ENCODE data around the gene ATG16L2. TPM values are rescaled to one million over a fixed set of nuclear protein-coding genes. Genes with fewer than 3 reads are reported as not detected.

ATG16L2 gene
- total RNA-seq, 3 donors from 2014 or later (not counting 1 experiment from before 2014, with no cell fraction given): 172 to 190 (median 179) TPM

GRCh38 chr11:72824811-72825505 lies 10.7 kb downstream of the ATG16L2 start:
- intact Hi-C loops (cut with micrococcal nuclease): no loop called here
- no peak for DNase-seq

GRCh38 chr11:72825661-72826060 lies 11.4 kb downstream of the ATG16L2 start:
- WGBS (ENCODE audit: insufficient coverage): 95% methylated on average over 4 of the region's 4 CpGs
- H3K4me3 Mint-ChIP-seq: no peak overlapping the region
- Histone ChIP-seq H3K27me3 (ENCODE audit: control insufficient read depth, insufficient read depth, low read length) (no peaks in the 10 kb centered on the region), H3K9me3 (ENCODE audit: control insufficient read depth, insufficient read depth, low read length) (no peaks in the 10 kb centered on the region), H3K36me3 (ENCODE audit: control insufficient read depth, insufficient read depth, low read length) (peaks cover 60% of the 10 kb centered on the region), H3K27ac (ENCODE audit: low read length) (no peak overlapping the region), H3K4me1 (ENCODE audit: control insufficient read depth, insufficient read depth, low read length) (peaks cover 38% of the 10 kb centered on the region), H3K4me3 (ENCODE audit: low read length) (no peak overlapping the region)
- DNase-seq (no peak), ATAC-seq (no peak)
- H3K27ac Mint-ChIP-seq: peak overlapping the region; percentile 93 to 95
- TF ChIP-seq CTCF (IDR thresholded peaks at IDR 0.05): no peak
- no peaks in the 10 kb centered on the region for H3K36me3 Mint-ChIP-seq
- intact Hi-C loops (cut with micrococcal nuclease): no loop called here
- no peaks in the 10 kb centered on the region for H3K27me3 Mint-ChIP-seq (ENCODE audit: low read depth in 2 of 2)
- peaks cover 18 to 33% of the 10 kb centered on the region in 2 donors for H3K4me1 Mint-ChIP-seq
- no peaks in the 10 kb centered on the region for H3K9me3 Mint-ChIP-seq

More at GRCh38 chr11:72824811-72825505, 10.7 kb downstream of the ATG16L2 start:
- peaks cover 39% of the 10 kb centered on the region for H3K4me1 ChIP-seq (ENCODE audit: control insufficient read depth, insufficient read depth, low read length)
- H3K27ac Mint-ChIP-seq: peak overlapping the region; percentile 93 to 95
- H3K27me3 Mint-ChIP-seq (ENCODE audit: low read depth in 2 of 2): no peaks in the 10 kb centered on the region
- peaks cover 18 to 28% of the 10 kb centered on the region in 2 donors for H3K4me1 Mint-ChIP-seq
- H3K4me3 Mint-ChIP-seq: no peak overlapping the region
- no peaks in the 10 kb centered on the region for H3K9me3 Mint-ChIP-seq
- WGBS (ENCODE audit: insufficient coverage): 87% methylated on average over 13 of the region's 15 CpGs
- no peaks in the 10 kb centered on the region for H3K27me3 ChIP-seq (ENCODE audit: control insufficient read depth, insufficient read depth, low read length)
- no peaks in the 10 kb centered on the region for H3K9me3 ChIP-seq (ENCODE audit: control insufficient read depth, insufficient read depth, low read length)
- no peak overlapping the region for H3K4me3 ChIP-seq (ENCODE audit: low read length)
- H3K36me3 Mint-ChIP-seq: no peaks in the 10 kb centered on the region
- no peak for TF ChIP-seq CTCF (IDR thresholded peaks at IDR 0.05)
- H3K36me3 ChIP-seq (ENCODE audit: control insufficient read depth, insufficient read depth, low read length): peaks cover 63% of the 10 kb centered on the region
- H3K27ac ChIP-seq (ENCODE audit: low read length): no peak overlapping the region
- no peak for ATAC-seq

DNA sequence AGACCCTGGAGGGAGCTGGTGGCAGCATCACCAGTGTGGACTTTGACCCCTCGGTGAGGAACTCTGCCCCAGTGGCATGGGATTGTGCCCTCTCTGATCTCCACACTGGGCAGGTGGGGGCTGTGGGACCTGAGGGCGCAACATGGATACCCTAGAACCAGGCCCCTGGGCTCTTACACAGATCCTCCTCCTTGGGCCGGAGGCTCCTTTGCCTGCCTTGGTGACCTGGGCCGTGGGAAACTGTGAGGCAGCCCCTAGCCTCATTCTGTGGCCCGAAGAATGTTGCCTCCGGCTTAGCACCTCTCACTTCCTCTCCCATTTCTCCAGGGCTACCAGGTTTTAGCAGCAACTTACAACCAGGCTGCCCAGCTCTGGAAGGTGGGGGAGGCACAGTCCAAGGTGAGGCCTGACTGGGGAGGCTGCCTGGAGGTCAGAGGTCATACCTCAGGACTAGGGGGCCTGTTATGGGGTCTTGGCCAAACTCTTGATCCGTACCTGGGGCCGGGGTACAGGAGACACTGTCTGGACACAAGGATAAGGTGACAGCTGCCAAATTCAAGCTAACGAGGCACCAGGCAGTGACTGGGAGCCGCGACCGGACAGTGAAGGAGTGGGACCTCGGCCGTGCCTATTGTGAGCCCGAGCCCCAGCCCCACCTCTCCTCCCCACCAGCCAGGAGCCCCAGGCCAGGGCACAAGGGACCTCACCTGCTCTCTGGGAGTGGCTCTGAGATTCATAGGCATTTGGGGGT lies 12.2 kb downstream of the ATG16L2 start:
- intact Hi-C loops (cut with micrococcal nuclease): no loop called here
- H3K36me3 ChIP-seq (ENCODE audit: control insufficient read depth, insufficient read depth, low read length): peaks cover 57% of the 10 kb centered on the region
- peaks cover 31% of the 10 kb centered on the region for H3K4me1 ChIP-seq (ENCODE audit: control insufficient read depth, insufficient read depth, low read length)
- no peaks in the 10 kb centered on the region for H3K36me3 Mint-ChIP-seq
- no peak overlapping the region for H3K27ac ChIP-seq (ENCODE audit: low read length)
- DNase-seq (no peak), ATAC-seq (no peak)
- TF ChIP-seq CTCF (IDR thresholded peaks at IDR 0.05): no peak
- no peaks in the 10 kb centered on the region for H3K9me3 ChIP-seq (ENCODE audit: control insufficient read depth, insufficient read depth, low read length)
- H3K27me3 ChIP-seq (ENCODE audit: control insufficient read depth, insufficient read depth, low read length): no peaks in the 10 kb centered on the region
- no peak overlapping the region for H3K4me3 Mint-ChIP-seq
- 93% methylated on average over 15 of the region's 15 CpGs for WGBS (ENCODE audit: insufficient coverage)
- no peak overlapping the region for H3K4me3 ChIP-seq (ENCODE audit: low read length)
- H3K27ac Mint-ChIP-seq: peak overlapping the region; percentile 93 to 95
- no peaks in the 10 kb centered on the region for H3K9me3 Mint-ChIP-seq
- H3K4me1 Mint-ChIP-seq: peaks cover 13 to 35% of the 10 kb centered on the region in 2 donors
- no peaks in the 10 kb centered on the region for H3K27me3 Mint-ChIP-seq (ENCODE audit: low read depth in 2 of 2)

Measured in natural killer cell (primary cell).